T-helper 2 cell (primary cell): ENCODE measurements around the gene TNS3.
A peak's percentile ranks its signal among the peaks of the same experiment; 100 is the strongest.

Source experiments
- DNase-seq, 5 experiments: peaks; one replicate each; pipeline versions ENCODE4 v3.0.0 to v3.0.0-alpha.2; 2012 to 2022

The TNS3 gene

GRCh38 chr7:47418601-47419309 lies 163.2 kb downstream of the TNS3 start:
- no peak for DNase-seq

- DNase-seq = no peak
These were observed 165.1 kb downstream of the TNS3 start for GRCh38 chr7:47416492-47417480.

- no peak for DNase-seq
These were observed 166.3 kb downstream of the TNS3 start for GRCh38 chr7:47415318-47416212.

GRCh38 chr7:47414342-47415317 lies 167.3 kb downstream of the TNS3 start:
- no peak for DNase-seq

- DNase-seq = no peak
These were observed 168.2 kb downstream of the TNS3 start for GRCh38 chr7:47413526-47414341.

GRCh38 chr7:47411901-47412300 lies 170.0 kb downstream of the TNS3 start:
- no peak for DNase-seq

- DNase-seq = no peak
These were observed 170.5 kb downstream of the TNS3 start for GRCh38 chr7:47411281-47411869.

GRCh38 chr7:47408675-47409074 lies 173.2 kb downstream of the TNS3 start:
- no peak for DNase-seq

- no peak for DNase-seq
These were observed 173.9 kb downstream of the TNS3 start for GRCh38 chr7:47407821-47408674.

GRCh38 chr7:47407136-47407535 lies 174.8 kb downstream of the TNS3 start:
- no peak for DNase-seq

GRCh38 chr7:47406801-47407129 lies 175.1 kb downstream of the TNS3 start:
- DNase-seq = no peak

GRCh38 chr7:47405921-47406800 lies 175.8 kb downstream of the TNS3 start:
- DNase-seq = no peak

GRCh38 chr7:47405286-47405904 lies 176.5 kb downstream of the TNS3 start:
- no peak for DNase-seq

GRCh38 chr7:47404010-47404409 lies 177.9 kb downstream of the TNS3 start:
- DNase-seq = peak in 1 of 5 experiments; percentile 12

- DNase-seq = no peak
These were observed 178.7 kb downstream of the TNS3 start for GRCh38 chr7:47402941-47403866.
